NCI-H146 (cell line): ENCODE data around the gene EMSY.

Experiments
- DNase-seq: peaks from one replicate; lab custom pipeline; 2025; lab: John Stamatoyannopoulos, UW

The EMSY gene

GRCh38 chr11:76597533-76598425, 153.0 kb downstream of the EMSY start:
- DNase-seq: no peak

- DNase-seq: peak; percentile 62
These were observed 153.6 kb downstream of the EMSY start for GRCh38 chr11:76598426-76598839.

- no peak for DNase-seq
These were observed 154.5 kb downstream of the EMSY start for GRCh38 chr11:76599041-76600013.

GRCh38 chr11:76600124-76600655, 155.4 kb downstream of the EMSY start:
- no peak for DNase-seq

GRCh38 chr11:76601272-76601671, 156.5 kb downstream of the EMSY start:
- no peak for DNase-seq

- DNase-seq: no peak
These were observed 156.9 kb downstream of the EMSY start for GRCh38 chr11:76601724-76602123.

GRCh38 chr11:76602431-76602861, 157.6 kb downstream of the EMSY start:
- no peak for DNase-seq
